DMS153 (cell line): ENCODE data around the gene CD68.
"Not testable (repeated sequence)": the region's sequence is repeated elsewhere in the genome, so short reads cannot be mapped to it uniquely, and the experiment has no call there.

ENCODE experiments used
- DNase-seq: peaks from one replicate; lab custom pipeline; 2025; lab: John Stamatoyannopoulos, UW

CD68 gene

GRCh38 chr17:7580604-7581575, 1.5 kb downstream of the CD68 start:
- DNase-seq = no peak

- DNase-seq = no peak
These were observed 3.2 kb downstream of the CD68 start for GRCh38 chr17:7582396-7583252.

GRCh38 chr17:7583253-7584109, 4.0 kb downstream of the CD68 start, which contains the start of gene MPDU1:
TSS of gene MPDU1 (plus strand) at chr17:7583852. CDS start at chr17:7583863, 11 bp downstream.
- peak; percentile 91 for DNase-seq

GRCh38 chr17:7586673-7587419, 7.4 kb downstream of the CD68 start:
- no peak for DNase-seq

GRCh38 chr17:7587420-7588151, 8.1 kb downstream of the CD68 start:
- no peak for DNase-seq

- DNase-seq = no peak
These were observed 9.2 kb downstream of the CD68 start for GRCh38 chr17:7588553-7589203.

- no peak for DNase-seq
These were observed 9.9 kb downstream of the CD68 start for GRCh38 chr17:7589204-7589868.

- no peak for DNase-seq
These were observed 10.7 kb downstream of the CD68 start, which contains the start of gene SOX15 for GRCh38 chr17:7589891-7590691. TSS of gene SOX15 (minus strand) at chr17:7590094. CDS start at chr17:7589676, 418 bp downstream.

GRCh38 chr17:7590743-7591142, 11.3 kb downstream of the CD68 start:
- no peak for DNase-seq

GRCh38 chr17:7591596-7591995, 12.2 kb downstream of the CD68 start:
- DNase-seq = no peak

GRCh38 chr17:7592422-7593021, 13.1 kb downstream of the CD68 start:
- no peak for DNase-seq

GRCh38 chr17:7593296-7593695, 13.9 kb downstream of the CD68 start:
- no peak for DNase-seq

- not testable (repeated sequence) for DNase-seq
These were observed 18.1 kb downstream of the CD68 start for GRCh38 chr17:7597561-7597960.

GRCh38 chr17:7606280-7606679, 26.8 kb downstream of the CD68 start:
- no peak for DNase-seq

GRCh38 chr17:7610641-7611040, 31.2 kb downstream of the CD68 start:
- no peak for DNase-seq

- no peak for DNase-seq
These were observed 32.3 kb downstream of the CD68 start for GRCh38 chr17:7611635-7612293.

GRCh38 chr17:7612294-7612640, 32.8 kb downstream of the CD68 start:
- no peak for DNase-seq
